Transverse colon (tissue), 3 donors: Measurements from ENCODE around the gene ABTB1.
A peak's percentile ranks its signal among the peaks of the same experiment; 100 is the strongest.

Experiments
- CTCF ChIP-seq, 5 experiments: fragments of 200-600 bp in 3 of 5; fragments of 450-650 bp in 2 of 5; sonication (generic) in 3 of 5; IDR thresholded peaks; 1 replicate in 2 of 5; 2 replicates in 3 of 5; pipeline ENCODE4 v1.5.1; 2016 to 2017; ENCODE audit warnings: antibody characterized with exemption in 5 of 5, inconsistent platforms in 3 of 5, mild to moderate bottlenecking in 2 of 5, moderate library complexity in 1 of 5
- EP300 ChIP-seq: sonication (generic); formaldehyde crosslinking; IDR thresholded peaks from one replicate; pipeline ENCODE4 v1.6.1; 2017; ENCODE audit warnings: antibody characterized with exemption, low read depth
- POLR2A ChIP-seq: fragments of 450-650 bp; IDR thresholded peaks from one replicate; pipeline ENCODE4 v1.6.1; 2016; ENCODE audit warnings: antibody characterized with exemption, mild to moderate bottlenecking, moderate library complexity

GRCh38 chr3:127697551-127698240, 24.9 kb downstream of the ABTB1 start:
- TF ChIP-seq EP300 (peak; percentile 45), CTCF (IDR thresholded peaks at IDR 0.05) (no peak), POLR2A (no peak)
